HUES6 (cell line): Measurements from ENCODE around the gene EME2.

Experiments used
- H3K27ac ChIP-seq: 2 replicates; pipeline ENCODE4 v1.7.0; 2013; ENCODE audit warnings: low read depth, mild to moderate bottlenecking, low read length, inconsistent platforms
- H3K27me3 ChIP-seq: 2 replicates; pipeline ENCODE4 v1.6.1; 2013; ENCODE audit warnings: low read length; ENCODE audit not compliant: control insufficient read depth, insufficient read depth
- H3K36me3 ChIP-seq: 2 replicates; pipeline ENCODE4 v1.6.1; 2013; ENCODE audit warnings: low read length; ENCODE audit not compliant: control insufficient read depth, insufficient read depth
- H3K4me1 ChIP-seq: 2 replicates; pipeline ENCODE4 v1.6.1; 2013; ENCODE audit warnings: low read length; ENCODE audit not compliant: control insufficient read depth, insufficient read depth
- H3K4me3 ChIP-seq: 2 replicates; pipeline ENCODE4 v1.5.1; 2013; ENCODE audit warnings: low read depth, low read length
- H3K9ac ChIP-seq: one replicate; pipeline ENCODE4 v1.6.1; 2013; ENCODE audit warnings: mild to moderate bottlenecking, low read length
- H3K9me3 ChIP-seq: 2 replicates; pipeline ENCODE4 v1.6.1; 2013; ENCODE audit warnings: low read depth, low read length; ENCODE audit not compliant: control insufficient read depth, insufficient read depth

EME2 gene

DNA sequence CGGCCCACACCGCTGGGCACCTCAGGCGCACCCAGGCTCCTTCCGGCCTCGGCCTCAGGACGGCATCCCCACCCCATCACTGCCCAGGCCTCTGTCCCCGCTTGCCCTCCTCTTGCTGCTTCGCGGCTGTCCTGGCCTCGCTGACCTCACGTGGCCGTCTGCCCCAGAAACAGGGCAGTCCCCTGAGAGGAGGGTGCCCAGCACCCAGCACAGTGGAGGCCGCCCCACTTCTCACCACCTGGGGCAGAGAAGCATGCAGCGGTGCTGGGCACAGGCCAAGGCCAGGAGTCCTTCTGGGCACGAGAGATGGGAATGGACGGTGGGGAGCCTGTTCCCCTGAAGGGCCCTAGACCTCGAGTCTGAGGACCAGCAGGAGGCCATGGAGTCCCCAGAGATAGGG is 45.1 kb downstream of the EME2 start:
- H3K9ac ChIP-seq: no peak overlapping the region
- no peak overlapping the region for H3K27ac ChIP-seq
- H3K9me3 ChIP-seq: no peaks in the 10 kb centered on the region
- H3K36me3 ChIP-seq: peaks cover 27% of the 10 kb centered on the region
- H3K27me3 ChIP-seq: no peaks in the 10 kb centered on the region
- H3K4me3 ChIP-seq: no peak overlapping the region
- no peaks in the 10 kb centered on the region for H3K4me1 ChIP-seq

DNA sequence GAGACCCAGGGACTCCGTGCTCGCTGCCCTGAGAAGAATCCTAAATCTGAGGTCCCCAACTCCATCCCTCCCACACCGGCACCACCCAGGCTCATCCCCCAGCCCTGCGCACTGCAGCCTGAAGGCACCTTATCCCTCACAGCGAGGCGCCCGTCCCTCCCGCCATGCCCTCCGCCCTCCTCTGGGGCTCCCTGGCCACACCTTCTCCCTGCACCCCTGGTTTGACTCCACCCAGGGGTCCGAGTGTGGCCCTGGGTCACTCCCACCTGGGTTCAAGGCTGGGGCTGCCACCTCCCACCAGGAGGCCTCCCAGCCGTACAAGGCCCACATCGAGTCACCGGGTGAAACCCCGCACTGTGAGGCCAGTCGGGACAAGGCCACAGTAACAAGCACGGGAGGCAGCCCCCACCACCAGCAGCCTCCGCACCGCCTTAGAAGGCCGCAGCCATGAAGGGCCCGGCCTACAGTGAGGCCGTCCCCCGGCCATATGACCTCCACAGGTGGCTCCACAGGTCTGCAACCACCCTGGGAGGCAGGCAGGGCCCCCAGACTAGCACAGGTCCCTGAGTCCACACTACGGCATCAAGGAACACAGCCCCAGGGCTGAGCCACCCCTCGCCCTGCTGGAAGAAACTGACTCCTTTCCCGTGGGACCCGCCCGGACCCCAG is 45.7 kb downstream of the EME2 start:
- Histone ChIP-seq H3K4me1 (no peaks in the 10 kb centered on the region), H3K9ac (no peak overlapping the region), H3K27ac (no peak overlapping the region), H3K27me3 (no peaks in the 10 kb centered on the region), H3K4me3 (no peak overlapping the region), H3K36me3 (peaks cover 27% of the 10 kb centered on the region), H3K9me3 (no peaks in the 10 kb centered on the region)

- H3K27ac ChIP-seq: no peak overlapping the region
- H3K4me1 ChIP-seq: no peaks in the 10 kb centered on the region
- H3K9me3 ChIP-seq: no peaks in the 10 kb centered on the region
- no peak overlapping the region for H3K4me3 ChIP-seq
- no peak overlapping the region for H3K9ac ChIP-seq
- peaks cover 27% of the 10 kb centered on the region for H3K36me3 ChIP-seq
- no peaks in the 10 kb centered on the region for H3K27me3 ChIP-seq
Measured at GRCh38 chr16:1818873-1819525, 46.4 kb downstream of the EME2 start.

- H3K36me3 ChIP-seq: peaks cover 27% of the 10 kb centered on the region
- no peak overlapping the region for H3K9ac ChIP-seq
- H3K4me1 ChIP-seq: no peaks in the 10 kb centered on the region
- no peaks in the 10 kb centered on the region for H3K9me3 ChIP-seq
- H3K27me3 ChIP-seq: no peaks in the 10 kb centered on the region
- H3K4me3 ChIP-seq: no peak overlapping the region
- H3K27ac ChIP-seq: no peak overlapping the region
Measured at GRCh38 chr16:1819611-1820010, 47.0 kb downstream of the EME2 start.

DNA sequence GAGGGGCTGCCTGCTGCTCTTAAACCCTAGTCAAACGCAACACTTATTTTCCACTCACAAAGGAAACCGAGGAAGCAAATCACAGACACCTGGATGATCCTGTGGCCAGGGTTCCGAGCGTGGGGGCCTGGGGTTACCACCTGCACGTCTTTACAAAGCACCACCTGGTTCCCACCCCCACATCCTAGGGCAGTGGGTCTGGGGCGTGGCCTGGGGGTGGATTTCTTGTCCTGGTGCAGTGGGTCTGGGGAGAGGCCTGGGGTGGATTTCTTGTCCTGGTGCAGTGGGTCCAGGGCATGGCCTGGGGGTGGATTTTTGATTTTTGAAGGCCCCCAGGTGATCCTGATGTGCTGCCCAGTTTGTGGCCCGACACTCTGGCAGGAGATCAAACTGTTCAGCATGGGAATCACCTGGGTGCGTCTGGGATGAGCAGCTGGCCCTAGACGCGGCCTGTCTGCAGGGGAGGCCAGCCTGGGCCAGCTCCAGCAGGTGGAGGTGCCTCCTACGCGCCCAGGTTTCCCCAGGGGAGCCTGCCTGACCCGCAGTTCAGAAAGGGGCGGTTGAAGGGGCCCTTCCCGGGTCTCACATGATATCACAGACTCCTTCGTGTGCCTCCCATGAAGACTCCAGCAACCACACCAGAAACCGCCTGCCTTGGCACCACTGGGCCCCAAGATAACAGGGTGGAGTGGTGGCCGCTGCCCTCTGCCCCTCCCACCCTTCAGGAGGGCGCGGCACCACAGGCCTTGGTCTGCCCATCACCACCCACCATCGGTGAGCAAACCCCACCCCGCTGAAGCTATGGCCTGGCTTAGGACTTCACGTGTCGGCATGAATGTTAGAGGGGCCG is 47.7 kb downstream of the EME2 start:
- Histone ChIP-seq H3K27me3 (no peaks in the 10 kb centered on the region), H3K4me1 (no peaks in the 10 kb centered on the region), H3K9ac (no peak overlapping the region), H3K4me3 (no peak overlapping the region), H3K9me3 (no peaks in the 10 kb centered on the region), H3K27ac (no peak overlapping the region), H3K36me3 (peaks cover 25% of the 10 kb centered on the region)

DNA sequence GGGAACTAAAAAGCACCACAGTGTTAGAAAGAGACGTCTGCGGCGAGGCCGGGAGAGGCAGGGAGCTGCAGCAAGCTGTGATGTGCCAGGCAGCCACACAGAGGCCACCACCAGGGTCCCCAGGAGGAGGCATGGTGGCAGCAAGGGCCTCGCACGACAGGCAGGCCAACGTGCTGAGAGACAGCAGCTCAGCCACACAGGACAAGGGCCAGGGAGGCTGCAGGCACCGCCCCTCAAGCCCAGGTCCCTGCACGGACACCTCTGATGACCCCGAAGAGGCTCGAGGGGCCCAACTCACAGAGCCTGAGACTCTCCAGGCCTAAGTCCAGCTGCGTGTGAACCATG is 48.3 kb downstream of the EME2 start:
- Histone ChIP-seq H3K36me3 (peaks cover 22% of the 10 kb centered on the region), H3K27me3 (no peaks in the 10 kb centered on the region), H3K9ac (no peak overlapping the region), H3K27ac (no peak overlapping the region), H3K4me1 (peaks cover 4% of the 10 kb centered on the region; the same call in 1 of the 2 replicates), H3K9me3 (no peaks in the 10 kb centered on the region), H3K4me3 (no peak overlapping the region)

DNA sequence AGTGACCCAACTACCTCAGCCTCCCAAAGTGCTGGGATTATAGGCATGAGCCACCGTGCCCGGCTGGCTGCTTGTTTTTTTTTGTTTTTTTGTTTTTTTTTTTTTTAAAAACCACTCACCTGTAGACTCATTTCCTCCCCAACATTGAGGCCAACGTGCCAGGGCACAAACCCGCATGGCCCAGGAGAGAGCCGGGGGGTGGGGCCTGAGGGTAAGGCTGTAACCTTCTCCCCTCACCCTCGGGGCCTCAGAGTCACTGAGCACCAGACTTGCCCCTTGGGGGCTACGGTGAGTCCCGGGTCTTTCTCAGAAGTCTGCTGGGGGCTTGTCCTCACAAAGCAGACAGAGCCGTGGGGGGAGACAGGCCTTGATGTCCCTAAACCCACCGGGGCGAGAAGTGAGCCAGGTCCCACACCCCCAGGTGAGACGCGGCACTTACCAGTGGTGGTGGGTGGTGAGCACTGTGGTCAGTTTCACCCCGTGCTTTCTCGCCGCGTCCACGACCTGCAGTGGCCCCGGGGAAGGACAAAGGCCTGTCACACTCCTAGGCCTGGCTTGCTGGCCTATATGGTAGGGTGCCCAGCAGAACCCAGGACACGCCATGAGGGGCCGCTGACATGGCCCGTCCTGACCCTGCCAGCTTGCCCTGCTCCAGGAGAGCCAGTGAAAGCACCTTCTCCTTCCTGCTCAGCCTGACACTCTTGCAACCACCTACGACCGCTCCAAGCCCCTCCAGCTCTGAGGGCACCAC is 49.4 kb downstream of the EME2 start:
- H3K9ac ChIP-seq: no peak overlapping the region
- H3K4me1 ChIP-seq: peaks cover 4% of the 10 kb centered on the region; the same call in 1 of the 2 replicates
- H3K27me3 ChIP-seq: no peaks in the 10 kb centered on the region
- H3K36me3 ChIP-seq: peaks cover 13% of the 10 kb centered on the region; the same call in 1 of the 2 replicates
- no peak overlapping the region for H3K4me3 ChIP-seq
- no peak overlapping the region for H3K27ac ChIP-seq
- no peaks in the 10 kb centered on the region for H3K9me3 ChIP-seq

DNA sequence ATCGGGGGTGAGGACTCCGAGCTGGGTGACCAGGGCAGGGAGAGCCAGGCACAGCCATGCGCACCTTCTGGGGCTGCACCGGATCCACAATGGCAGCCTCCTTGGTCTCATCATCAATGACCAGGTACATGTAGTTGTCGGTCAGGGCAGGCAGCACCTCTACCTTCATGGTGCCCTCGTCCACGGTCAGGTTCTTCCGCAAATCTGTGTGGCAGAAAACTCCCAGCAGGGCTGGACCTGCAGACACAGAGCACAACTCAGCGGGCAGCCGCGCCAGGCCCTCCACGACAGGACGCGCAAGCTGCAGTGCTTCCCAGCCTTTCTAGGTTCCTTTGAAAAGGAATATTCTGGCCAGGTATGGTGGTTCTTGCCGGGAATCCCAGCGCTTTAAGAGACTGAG is 50.2 kb downstream of the EME2 start:
- Histone ChIP-seq H3K4me3 (no peak overlapping the region), H3K27ac (no peak overlapping the region), H3K9ac (no peak overlapping the region), H3K9me3 (no peaks in the 10 kb centered on the region), H3K4me1 (peaks cover 4% of the 10 kb centered on the region; the same call in 1 of the 2 replicates), H3K36me3 (peaks cover 12% of the 10 kb centered on the region; the same call in 1 of the 2 replicates), H3K27me3 (no peaks in the 10 kb centered on the region)

- H3K27ac ChIP-seq: no peak overlapping the region
- no peak overlapping the region for H3K4me3 ChIP-seq
- no peaks in the 10 kb centered on the region for H3K27me3 ChIP-seq
- H3K36me3 ChIP-seq: peaks cover 12% of the 10 kb centered on the region; the same call in 1 of the 2 replicates
- no peaks in the 10 kb centered on the region for H3K9me3 ChIP-seq
- H3K4me1 ChIP-seq: peaks cover 4% of the 10 kb centered on the region; the same call in 1 of the 2 replicates
- H3K9ac ChIP-seq: no peak overlapping the region
Measured at GRCh38 chr16:1823821-1824220, 51.2 kb downstream of the EME2 start.

GRCh38 chr16:1825381-1825863 is 52.8 kb downstream of the EME2 start:
- Histone ChIP-seq H3K27ac (no peak overlapping the region), H3K4me3 (peak overlapping the region; percentile 89), H3K9ac (no peak overlapping the region), H3K27me3 (no peaks in the 10 kb centered on the region), H3K9me3 (no peaks in the 10 kb centered on the region), H3K4me1 (peaks cover 4% of the 10 kb centered on the region; the same call in 1 of the 2 replicates), H3K36me3 (peaks cover 16% of the 10 kb centered on the region; the same call in 1 of the 2 replicates)
